Activated CD8-positive, alpha-beta memory T cell treated with anti-CD3 and anti-CD28 coated beads for 4 hours (primary cell): ENCODE data around the gene MRPS2.
"Not testable (repeated sequence)": the region's sequence is repeated elsewhere in the genome, so short reads cannot be mapped to it uniquely, and the experiment has no call there.

Source experiments
- DNase-seq, 2 donors: peaks; one replicate each; pipeline ENCODE4 v3.0.0-alpha.2; 2020; ENCODE audit warnings: low read depth in 2 of 2

The MRPS2 gene

GRCh38 chr9:135500525-135501260 is at the start of gene MRPS2:
Gene MRPS2 (plus strand): TSS chr9:135500682. CDS start chr9:135500711, 29 bp downstream.
- peak; percentile 65 to 68 for DNase-seq

- DNase-seq, result no peak
These were observed 49.5 kb upstream of the MRPS2 start for GRCh38 chr9:135450956-135451355.

GRCh38 chr9:135451909-135452308 is 48.6 kb upstream of the MRPS2 start:
- DNase-seq, result not testable (repeated sequence)

- DNase-seq, result no peak
These were observed 45.7 kb upstream of the MRPS2 start for GRCh38 chr9:135454737-135455136.

GRCh38 chr9:135455401-135456030 is 45.0 kb upstream of the MRPS2 start:
- DNase-seq, result no peak

- no peak for DNase-seq
These were observed 43.9 kb upstream of the MRPS2 start for GRCh38 chr9:135456436-135457104.

- not testable (repeated sequence) for DNase-seq
These were observed 42.0 kb upstream of the MRPS2 start for GRCh38 chr9:135458478-135458877.

- no peak for DNase-seq
These were observed 38.5 kb upstream of the MRPS2 start for GRCh38 chr9:135461936-135462335.

GRCh38 chr9:135463140-135463539 is 37.3 kb upstream of the MRPS2 start:
- no peak for DNase-seq

GRCh38 chr9:135464181-135464580 is 36.3 kb upstream of the MRPS2 start:
- DNase-seq, result no peak

GRCh38 chr9:135468854-135469521 is 31.5 kb upstream of the MRPS2 start:
- peak in 1 of 2 donors; percentile 19 for DNase-seq

GRCh38 chr9:135471791-135472640 is 28.5 kb upstream of the MRPS2 start:
- no peak for DNase-seq

GRCh38 chr9:135473972-135474543 is 26.4 kb upstream of the MRPS2 start:
- DNase-seq, result no peak

GRCh38 chr9:135474915-135475314 is 25.6 kb upstream of the MRPS2 start:
- no peak for DNase-seq

GRCh38 chr9:135476561-135477355 is 23.7 kb upstream of the MRPS2 start:
- DNase-seq, result no peak

GRCh38 chr9:135478191-135478590 is 22.3 kb upstream of the MRPS2 start:
- DNase-seq, result no peak

- DNase-seq, result no peak
These were observed 21.5 kb upstream of the MRPS2 start for GRCh38 chr9:135478829-135479468.

- no peak for DNase-seq
These were observed 20.9 kb upstream of the MRPS2 start, which contains the start of gene PPP1R26 for GRCh38 chr9:135479469-135480052. Gene PPP1R26 (plus strand): TSS chr9:135479782. CDS start chr9:135484511, 4,729 bp downstream.
